Neural cell (in vitro differentiated cells): ENCODE data around the gene ZNF14. TPM values are rescaled to one million over a fixed set of nuclear protein-coding genes. Genes with fewer than 3 reads are reported as not detected.

Experiments used
- H2AFZ ChIP-seq: fragments of 200-600, 300-800 bp; sonication (generic), shearing (Covaris generic); 2 replicates; pipeline ENCODE4 v1.6.0; 2014; ENCODE audit warnings: low read depth, mild to moderate bottlenecking, antibody characterized with exemption, low read length, moderate library complexity
- H3F3A ChIP-seq: fragments of 200-600 bp; shearing (Covaris generic); 2 replicates; pipeline ENCODE4 v1.6.1; 2016; ENCODE audit warnings: mild to moderate bottlenecking, moderate library complexity, mixed read lengths, antibody characterized with exemption, low read length; ENCODE audit not compliant: insufficient read depth, poor library complexity, severe bottlenecking
- H3K27ac ChIP-seq: fragments of 200-600, 300-800 bp; sonication (generic), shearing (Covaris generic); 2 replicates; pipeline ENCODE4 v1.5.1; 2014; ENCODE audit warnings: mild to moderate bottlenecking, low read length, moderate library complexity
- H3K27me3 ChIP-seq: fragments of 300-800, 200-600 bp; sonication (generic), shearing (Covaris generic); 2 replicates; pipeline ENCODE4 v1.6.0; 2014; ENCODE audit warnings: mild to moderate bottlenecking, low read depth, low read length, moderate library complexity; ENCODE audit not compliant: insufficient read depth
- H3K36me3 ChIP-seq: fragments of 300-800, 200-600 bp; sonication (generic), shearing (Covaris generic); 2 replicates; pipeline ENCODE4 v1.5.1; 2014; ENCODE audit warnings: mild to moderate bottlenecking, antibody characterized with exemption, low read length, moderate library complexity; ENCODE audit not compliant: insufficient read depth
- H3K4me2 ChIP-seq: fragments of 300-800, 200-600 bp; sonication (generic), shearing (Covaris generic); 2 replicates; pipeline ENCODE4 v1.6.0; 2014; ENCODE audit warnings: mild to moderate bottlenecking, low read length
- H3K4me3 ChIP-seq: fragments of 300-800, 200-600 bp; sonication (generic), shearing (Covaris generic); 2 replicates; pipeline ENCODE4 v1.5.1; 2014; ENCODE audit warnings: mild to moderate bottlenecking, low read length, moderate library complexity
- H3K79me2 ChIP-seq: fragments of 200-600 bp; shearing (Covaris generic); replicated peaks from 2 replicates; pipeline ENCODE4 v1.6.0; 2014; ENCODE audit warnings: mild to moderate bottlenecking, low read length, moderate library complexity; ENCODE audit not compliant: insufficient read depth
- H3K9ac ChIP-seq: fragments of 300-800, 200-600 bp; sonication (generic), shearing (Covaris generic); 2 replicates; pipeline ENCODE4 v1.6.1; 2016; ENCODE audit warnings: mild to moderate bottlenecking, low read length, mixed read lengths
- H3K9me2 ChIP-seq: fragments of 200-600 bp; shearing (Covaris generic); 2 replicates; pipeline ENCODE4 v1.6.1; 2016; ENCODE audit warnings: mild to moderate bottlenecking, low read length, mixed read lengths; ENCODE audit not compliant: insufficient read depth
- H3K9me3 ChIP-seq: fragments of 200-600, 300-800 bp; sonication (generic), shearing (Covaris generic); 2 replicates; pipeline ENCODE4 v1.6.1; 2016; ENCODE audit warnings: mild to moderate bottlenecking, mixed run types, low read length, moderate library complexity, mixed read lengths
- H4K20me1 ChIP-seq: fragments of 200-600 bp; shearing (Covaris generic); 2 replicates; pipeline ENCODE4 v1.6.1; 2016; ENCODE audit warnings: mild to moderate bottlenecking, mixed run types; ENCODE audit not compliant: insufficient read depth
- CTCF ChIP-seq: fragments of 450-650 bp; IDR thresholded peaks from 2 replicates; pipeline ENCODE4 v1.5.1; 2014; ENCODE audit warnings: antibody characterized with exemption, mild to moderate bottlenecking, moderate library complexity; ENCODE audit not compliant: poor library complexity, severe bottlenecking
- EP300 ChIP-seq: fragments of 450-650 bp; conservative IDR thresholded peaks from 2 replicates; pipeline ENCODE4 v1.6.1; 2014; ENCODE audit warnings: antibody characterized with exemption, mild to moderate bottlenecking, moderate library complexity; ENCODE audit not compliant: poor library complexity, severe bottlenecking
- EZH2 ChIP-seq: fragments of 200-600, 300-800 bp; shearing (Covaris generic), sonication (generic); IDR thresholded peaks from 2 replicates; pipeline ENCODE4 v1.6.1; 2014; ENCODE audit warnings: antibody characterized with exemption, low read length, borderline replicate concordance, mild to moderate bottlenecking; ENCODE audit not compliant: insufficient read depth, poor library complexity, severe bottlenecking
- MXI1 ChIP-seq: fragments of 450-650 bp; conservative IDR thresholded peaks from 2 replicates; pipeline ENCODE4 v1.6.1; 2014; ENCODE audit warnings: antibody characterized with exemption, mild to moderate bottlenecking; ENCODE audit not compliant: poor library complexity, severe bottlenecking
- POLR2AphosphoS5 ChIP-seq: IDR thresholded peaks from 2 replicates; pipeline ENCODE4 v1.6.1; 2012
- RAD21 ChIP-seq: fragments of 450-650 bp; conservative IDR thresholded peaks from 2 replicates; pipeline ENCODE4 v1.6.1; 2014; ENCODE audit warnings: antibody characterized with exemption, mild to moderate bottlenecking, moderate library complexity
- REST ChIP-seq: IDR thresholded peaks from 2 replicates; pipeline ENCODE4 v1.6.1; 2012; ENCODE audit warnings: borderline replicate concordance
- SMC3 ChIP-seq: fragments of 450-650 bp; conservative IDR thresholded peaks from 2 replicates; pipeline ENCODE4 v1.6.1; 2014; ENCODE audit warnings: antibody characterized with exemption, mild to moderate bottlenecking, moderate library complexity; ENCODE audit not compliant: poor library complexity
- TAF1 ChIP-seq: IDR thresholded peaks from 2 replicates; pipeline ENCODE4 v1.6.1; 2012; ENCODE audit warnings: low read depth
- polyA plus RNA-seq: library from polyadenylated mRNA; depleted of rRNA; stranded (reverse); fragments of >200 nt; gene quantifications from 2 replicates; pipeline ENCODE4 v1.2.3, GENCODE V29; 2014

ZNF14 gene
- polyA plus RNA-seq, 1 donor from 2014 or later = 8.2 TPM

DNA sequence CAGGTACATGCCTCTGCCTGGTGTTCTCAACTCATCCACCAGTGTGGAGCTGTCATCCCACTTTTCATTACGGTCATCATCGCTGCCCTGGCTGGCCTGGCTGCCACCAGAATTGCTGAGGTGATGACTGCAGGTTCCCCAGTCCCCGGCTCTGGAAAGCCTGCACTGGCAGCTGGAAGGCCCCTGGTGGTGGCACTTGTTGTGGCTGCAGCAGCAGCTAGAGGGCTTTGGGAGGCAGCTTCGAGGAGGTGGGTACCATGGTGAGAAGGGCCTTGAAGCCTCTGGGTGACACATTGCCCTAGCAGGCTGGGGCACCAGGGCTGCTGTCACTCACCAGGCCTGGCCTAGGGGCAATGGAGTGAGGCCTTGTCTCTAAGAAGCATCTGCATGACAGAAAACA, 25.3 kb upstream of the ZNF14 start:
- no peaks in the 10 kb centered on the region for H3F3A ChIP-seq
- H3K9ac ChIP-seq = no peak overlapping the region
- H3K9me3 ChIP-seq = no peaks in the 10 kb centered on the region
- H4K20me1 ChIP-seq = no peaks in the 10 kb centered on the region
- no peak overlapping the region for H2AFZ ChIP-seq
- TF ChIP-seq TAF1 (no peak), MXI1 (no peak), RAD21 (no peak), REST (no peak), EZH2 (no peak), POLR2AphosphoS5 (no peak), SMC3 (no peak), EP300 (no peak), CTCF (no peak)
- H3K9me2 ChIP-seq = no peaks in the 10 kb centered on the region
- no peaks in the 10 kb centered on the region for H3K79me2 ChIP-seq
- H3K4me3 ChIP-seq = no peak overlapping the region
- H3K4me2 ChIP-seq = no peak overlapping the region
- no peak overlapping the region for H3K27ac ChIP-seq
- no peaks in the 10 kb centered on the region for H3K36me3 ChIP-seq
- H3K27me3 ChIP-seq = no peaks in the 10 kb centered on the region

DNA sequence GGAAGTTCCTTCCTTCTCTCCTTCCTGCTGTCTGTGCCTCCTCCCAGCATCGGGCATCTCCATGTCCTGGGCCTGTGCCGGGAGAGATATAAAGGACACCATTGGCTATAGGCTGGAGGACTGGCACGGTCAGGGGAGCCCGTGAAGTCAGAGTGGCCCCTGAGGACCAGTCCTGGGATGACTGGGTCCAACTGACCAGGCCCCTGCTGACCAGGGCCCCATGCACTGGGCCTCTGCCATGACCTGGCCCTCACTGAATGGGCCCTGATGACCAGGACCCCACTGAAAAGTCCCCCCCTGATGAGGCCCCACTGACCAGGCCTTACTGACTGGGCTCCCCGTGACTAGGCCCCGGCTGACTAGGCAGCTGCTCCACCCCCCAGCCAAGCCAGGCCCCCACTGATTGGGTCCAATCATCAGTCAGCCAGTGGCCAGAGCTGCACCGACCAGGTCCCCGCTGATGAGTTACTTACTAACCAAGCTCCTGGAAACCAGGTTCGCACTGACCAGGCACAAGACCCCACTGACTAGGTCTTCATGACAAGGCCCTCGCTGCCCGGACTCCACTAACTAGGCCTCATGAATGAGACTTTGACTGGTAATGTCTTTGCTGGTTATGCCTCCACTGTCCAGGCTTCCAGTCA, 20.0 kb upstream of the ZNF14 start:
- Histone ChIP-seq H4K20me1 (no peaks in the 10 kb centered on the region), H2AFZ (no peak overlapping the region), H3K27ac (no peak overlapping the region), H3K27me3 (no peaks in the 10 kb centered on the region), H3K79me2 (no peaks in the 10 kb centered on the region), H3K9ac (no peak overlapping the region), H3F3A (no peaks in the 10 kb centered on the region), H3K36me3 (no peaks in the 10 kb centered on the region), H3K4me2 (no peak overlapping the region), H3K4me3 (no peak overlapping the region), H3K9me2 (no peaks in the 10 kb centered on the region), H3K9me3 (no peaks in the 10 kb centered on the region)
- no peak for TF ChIP-seq CTCF
- TF ChIP-seq EZH2 = no peak
- no peak for TF ChIP-seq RAD21
- TF ChIP-seq EP300 = no peak
- no peak for TF ChIP-seq POLR2AphosphoS5
